ENCODE results near the gene MS4A4E. TPM values are rescaled to one million over a fixed set of nuclear protein-coding genes. Genes with fewer than 3 reads are reported as not detected.

The MS4A4E gene
- total RNA-seq, 2 experiments from 2014 or later = not detected

DNA sequence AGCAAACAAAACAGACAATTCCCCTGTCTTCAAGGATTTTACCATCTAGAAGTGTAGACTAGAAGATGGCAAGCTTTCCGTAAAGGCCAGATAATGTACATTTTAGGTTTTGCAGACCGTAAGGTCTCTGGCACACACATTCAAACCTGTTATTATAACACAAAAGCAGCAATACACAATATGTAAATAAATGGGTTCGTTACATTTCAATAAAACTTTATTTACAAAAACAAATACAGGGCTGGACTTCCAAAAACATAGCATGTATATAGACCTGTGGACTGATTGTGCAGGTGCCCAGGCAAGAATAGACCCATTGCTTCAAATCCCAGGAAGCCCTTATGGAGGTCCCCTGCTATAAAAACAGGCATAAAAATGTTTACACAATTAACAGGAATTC lies 33.0 kb downstream of the MS4A4E start:
- Histone ChIP-seq H3K36me3 (ENCODE audit: insufficient read depth, low read length) (no peaks in the 10 kb centered on the region), H3K9me3 (ENCODE audit: low read length) (no peaks in the 10 kb centered on the region), H3K79me2 (ENCODE audit: insufficient read depth, low read depth, low read length) (no peaks in the 10 kb centered on the region), H3K4me1 (ENCODE audit: insufficient read depth, low read length, poor library complexity, severe bottlenecking) (no peaks in the 10 kb centered on the region), H4K20me1 (ENCODE audit: insufficient read depth, low read length) (no peaks in the 10 kb centered on the region), H2AFZ (ENCODE audit: low read length) (no peak overlapping the region), H3K27ac (ENCODE audit: low read depth, low read length, poor library complexity, severe bottlenecking) (no peak overlapping the region), H3K4me2 (ENCODE audit: low read length) (no peak overlapping the region), H3K4me3 (ENCODE audit: low read depth, low read length, poor library complexity, severe bottlenecking) (no peak overlapping the region), H3K9me2 (ENCODE audit: insufficient read depth, low read length) (no peaks in the 10 kb centered on the region)
- intact Hi-C loops (cut with micrococcal nuclease; ENCODE audit: unreplicated experiment) = no loop called here
- no TSS peak for BruUV-seq (replicated peaks)
- DNase-seq (ENCODE audit: low spot score) = no peak
- POLR2A ChIA-PET = no interaction called here
- no peak for TF ChIP-seq EZH2phosphoT487 (IDR thresholded peaks at IDR 0.05; ENCODE audit: borderline replicate concordance, low read depth, low read length)
- TF ChIP-seq, protein P1, sequence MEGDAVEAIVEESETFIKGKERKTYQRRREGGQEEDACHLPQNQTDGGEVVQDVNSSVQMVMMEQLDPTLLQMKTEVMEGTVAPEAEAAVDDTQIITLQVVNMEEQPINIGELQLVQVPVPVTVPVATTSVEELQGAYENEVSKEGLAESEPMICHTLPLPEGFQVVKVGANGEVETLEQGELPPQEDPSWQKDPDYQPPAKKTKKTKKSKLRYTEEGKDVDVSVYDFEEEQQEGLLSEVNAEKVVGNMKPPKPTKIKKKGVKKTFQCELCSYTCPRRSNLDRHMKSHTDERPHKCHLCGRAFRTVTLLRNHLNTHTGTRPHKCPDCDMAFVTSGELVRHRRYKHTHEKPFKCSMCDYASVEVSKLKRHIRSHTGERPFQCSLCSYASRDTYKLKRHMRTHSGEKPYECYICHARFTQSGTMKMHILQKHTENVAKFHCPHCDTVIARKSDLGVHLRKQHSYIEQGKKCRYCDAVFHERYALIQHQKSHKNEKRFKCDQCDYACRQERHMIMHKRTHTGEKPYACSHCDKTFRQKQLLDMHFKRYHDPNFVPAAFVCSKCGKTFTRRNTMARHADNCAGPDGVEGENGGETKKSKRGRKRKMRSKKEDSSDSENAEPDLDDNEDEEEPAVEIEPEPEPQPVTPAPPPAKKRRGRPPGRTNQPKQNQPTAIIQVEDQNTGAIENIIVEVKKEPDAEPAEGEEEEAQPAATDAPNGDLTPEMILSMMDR (conservative IDR thresholded peaks at IDR 0.05; ENCODE audit: low read length) = no peak
- CTCF ChIA-PET (ENCODE audit: unreplicated experiment) = no interaction called here

DNA sequence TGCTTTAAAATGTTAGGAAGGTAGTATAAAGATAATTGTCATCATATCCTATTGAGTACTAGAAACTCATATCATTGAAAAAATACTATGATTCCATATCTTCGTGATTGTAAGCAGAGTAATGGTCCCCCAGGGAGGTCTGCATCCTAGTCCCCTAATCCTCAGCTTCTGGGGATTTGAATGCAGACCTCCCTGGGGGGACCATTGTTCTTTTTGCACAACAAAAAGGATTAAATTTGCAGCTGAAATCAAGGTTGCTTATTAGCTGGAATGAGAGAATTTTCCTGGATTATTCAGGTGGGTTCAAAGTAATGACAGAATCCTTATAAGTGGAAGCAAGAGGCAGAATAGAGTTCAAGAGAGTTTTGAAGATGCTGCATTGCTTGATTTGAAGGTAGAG lies 34.0 kb downstream of the MS4A4E start:
- H3K36me3 ChIP-seq (ENCODE audit: insufficient read depth, low read length) = no peaks in the 10 kb centered on the region
- H2AFZ ChIP-seq (ENCODE audit: low read length) = no peak overlapping the region
- H3K4me1 ChIP-seq (ENCODE audit: insufficient read depth, low read length, poor library complexity, severe bottlenecking) = no peaks in the 10 kb centered on the region
- no TSS peak for BruUV-seq (replicated peaks)
- H3K4me3 ChIP-seq (ENCODE audit: low read depth, low read length, poor library complexity, severe bottlenecking) = no peak overlapping the region
- DNase-seq (ENCODE audit: low spot score) = no peak
- no peaks in the 10 kb centered on the region for H4K20me1 ChIP-seq (ENCODE audit: insufficient read depth, low read length)
- H3K9me3 ChIP-seq (ENCODE audit: low read length) = no peaks in the 10 kb centered on the region
- POLR2A ChIA-PET = no interaction called here
- no peaks in the 10 kb centered on the region for H3K9me2 ChIP-seq (ENCODE audit: insufficient read depth, low read length)
- CTCF ChIA-PET (ENCODE audit: unreplicated experiment) = no interaction called here
- intact Hi-C loops (cut with micrococcal nuclease; ENCODE audit: unreplicated experiment) = no loop called here
- no peaks in the 10 kb centered on the region for H3K79me2 ChIP-seq (ENCODE audit: insufficient read depth, low read depth, low read length)
- H3K27ac ChIP-seq (ENCODE audit: low read depth, low read length, poor library complexity, severe bottlenecking) = no peak overlapping the region
- no peak overlapping the region for H3K4me2 ChIP-seq (ENCODE audit: low read length)
- TF ChIP-seq, protein P1 (conservative IDR thresholded peaks at IDR 0.05; ENCODE audit: low read length) = no peak
- no peak for TF ChIP-seq EZH2phosphoT487 (IDR thresholded peaks at IDR 0.05; ENCODE audit: borderline replicate concordance, low read depth, low read length)

DNA sequence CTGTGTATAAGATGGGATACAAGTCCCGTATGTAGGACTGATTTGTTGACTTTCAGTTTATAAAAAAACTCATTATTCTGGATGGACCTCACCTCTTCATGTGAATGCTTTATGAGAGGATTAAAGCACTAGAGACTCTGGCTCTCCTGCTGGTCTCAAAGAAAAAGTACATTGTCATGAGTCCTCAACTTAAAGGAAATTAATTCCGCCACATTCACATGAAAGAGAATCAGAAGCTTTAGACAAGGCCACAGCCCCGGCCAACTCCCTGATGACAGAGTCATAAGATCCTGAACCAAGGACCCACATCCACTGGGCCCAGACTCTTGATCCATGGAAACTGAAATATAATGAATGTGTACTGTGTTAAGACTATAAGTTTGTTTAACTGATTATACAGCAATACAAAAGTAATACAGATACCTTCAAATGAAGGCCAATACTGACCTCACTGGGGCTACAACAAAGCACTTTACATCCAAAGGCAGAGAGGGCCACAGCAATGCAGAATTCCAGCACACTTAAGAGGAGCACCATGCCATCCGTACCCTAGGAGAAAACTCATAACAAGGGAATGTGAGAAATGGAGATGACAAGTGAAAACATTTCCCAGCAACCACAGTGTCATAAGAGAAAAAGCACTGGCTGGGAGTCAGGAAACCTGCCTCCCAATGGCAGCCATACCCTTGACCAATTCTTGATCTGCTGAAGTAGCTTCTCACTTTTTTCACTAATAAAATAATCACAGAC lies 34.6 kb downstream of the MS4A4E start:
- BruUV-seq (replicated peaks) = no TSS peak
- no peaks in the 10 kb centered on the region for H3K9me3 ChIP-seq (ENCODE audit: low read length)
- no peak for DNase-seq (ENCODE audit: low spot score)
- CTCF ChIA-PET (ENCODE audit: unreplicated experiment) = no interaction called here
- H3K36me3 ChIP-seq (ENCODE audit: insufficient read depth, low read length) = no peaks in the 10 kb centered on the region
- H2AFZ ChIP-seq (ENCODE audit: low read length) = no peak overlapping the region
- H3K79me2 ChIP-seq (ENCODE audit: insufficient read depth, low read depth, low read length) = no peaks in the 10 kb centered on the region
- H3K4me2 ChIP-seq (ENCODE audit: low read length) = no peak overlapping the region
- H3K4me1 ChIP-seq (ENCODE audit: insufficient read depth, low read length, poor library complexity, severe bottlenecking) = no peaks in the 10 kb centered on the region
- H3K27ac ChIP-seq (ENCODE audit: low read depth, low read length, poor library complexity, severe bottlenecking) = no peak overlapping the region
- no peaks in the 10 kb centered on the region for H3K9me2 ChIP-seq (ENCODE audit: insufficient read depth, low read length)
- TF ChIP-seq, protein P1 (conservative IDR thresholded peaks at IDR 0.05; ENCODE audit: low read length) = no peak
- POLR2A ChIA-PET = no interaction called here
- H3K4me3 ChIP-seq (ENCODE audit: low read depth, low read length, poor library complexity, severe bottlenecking) = no peak overlapping the region
- no peaks in the 10 kb centered on the region for H4K20me1 ChIP-seq (ENCODE audit: insufficient read depth, low read length)
- intact Hi-C loops (cut with micrococcal nuclease; ENCODE audit: unreplicated experiment) = no loop called here

Data from OCI-LY7 (cell line).